Fibroblast of mammary gland (primary cell): ENCODE measurements around the gene ABCB6.

Experiments used
- DNase-seq: peaks from one replicate; pipeline ENCODE4 v3.0.0-alpha.2; 2010; ENCODE audit warnings: low read depth
- H3K4me3 ChIP-seq: 2 replicates; pipeline ENCODE4 v1.5.1; 2011; ENCODE audit warnings: low read depth, mild to moderate bottlenecking, low read length, moderate library complexity; ENCODE audit not compliant: control insufficient read depth
- TF ChIP-seq, protein P1 (sequence below): conservative IDR thresholded peaks from 2 replicates; pipeline ENCODE4 v1.5.1; 2011; ENCODE audit warnings: low read depth, low read length, inconsistent platforms; ENCODE audit not compliant: control insufficient read depth, insufficient read depth

Gene ABCB6

DNA sequence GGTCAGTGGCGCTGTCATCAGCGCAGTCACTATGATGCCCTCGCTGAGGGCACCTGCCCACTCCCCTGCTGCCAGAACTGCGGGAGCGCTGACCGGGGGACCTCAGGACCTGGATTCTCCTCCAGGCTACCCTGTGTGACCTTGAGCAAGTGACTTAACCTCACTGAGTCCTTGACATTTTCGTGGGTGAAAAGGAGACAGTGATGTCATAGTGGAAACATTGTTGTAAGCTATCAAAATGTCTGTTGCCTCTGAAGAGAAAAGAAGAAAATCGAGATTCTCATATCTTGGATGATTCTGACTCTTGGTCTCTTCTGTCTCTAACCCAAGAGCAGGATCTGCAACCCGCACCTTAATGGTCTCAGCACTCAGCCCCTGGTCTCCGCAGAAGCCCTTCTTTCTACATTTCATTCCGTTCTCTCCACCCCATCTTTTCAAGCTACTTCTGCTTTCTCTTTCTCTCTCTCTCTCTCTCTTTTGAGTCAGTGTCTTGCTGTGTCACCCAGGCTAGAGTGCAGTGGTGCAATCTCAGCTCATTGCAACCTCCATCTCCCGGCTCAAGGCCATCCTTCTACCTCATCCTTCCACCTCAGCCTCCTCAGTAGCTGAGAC, 35.9 kb upstream of the ABCB6 start:
- DNase-seq: no peak
- TF ChIP-seq, protein P1, sequence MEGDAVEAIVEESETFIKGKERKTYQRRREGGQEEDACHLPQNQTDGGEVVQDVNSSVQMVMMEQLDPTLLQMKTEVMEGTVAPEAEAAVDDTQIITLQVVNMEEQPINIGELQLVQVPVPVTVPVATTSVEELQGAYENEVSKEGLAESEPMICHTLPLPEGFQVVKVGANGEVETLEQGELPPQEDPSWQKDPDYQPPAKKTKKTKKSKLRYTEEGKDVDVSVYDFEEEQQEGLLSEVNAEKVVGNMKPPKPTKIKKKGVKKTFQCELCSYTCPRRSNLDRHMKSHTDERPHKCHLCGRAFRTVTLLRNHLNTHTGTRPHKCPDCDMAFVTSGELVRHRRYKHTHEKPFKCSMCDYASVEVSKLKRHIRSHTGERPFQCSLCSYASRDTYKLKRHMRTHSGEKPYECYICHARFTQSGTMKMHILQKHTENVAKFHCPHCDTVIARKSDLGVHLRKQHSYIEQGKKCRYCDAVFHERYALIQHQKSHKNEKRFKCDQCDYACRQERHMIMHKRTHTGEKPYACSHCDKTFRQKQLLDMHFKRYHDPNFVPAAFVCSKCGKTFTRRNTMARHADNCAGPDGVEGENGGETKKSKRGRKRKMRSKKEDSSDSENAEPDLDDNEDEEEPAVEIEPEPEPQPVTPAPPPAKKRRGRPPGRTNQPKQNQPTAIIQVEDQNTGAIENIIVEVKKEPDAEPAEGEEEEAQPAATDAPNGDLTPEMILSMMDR: no peak
- H3K4me3 ChIP-seq: no peak overlapping the region

- H3K4me3 ChIP-seq: peak within 1 kb of the TSS; percentile 44
- TF ChIP-seq, protein P1: no peak
- DNase-seq: peak; percentile 35
These were observed 35.2 kb upstream of the ABCB6 start, which contains the start of gene TUBA4A for GRCh38 chr2:219253753-219254589. Gene TUBA4A (minus strand): TSS chr2:219253918. CDS start chr2:219253858, 60 bp downstream.

DNA sequence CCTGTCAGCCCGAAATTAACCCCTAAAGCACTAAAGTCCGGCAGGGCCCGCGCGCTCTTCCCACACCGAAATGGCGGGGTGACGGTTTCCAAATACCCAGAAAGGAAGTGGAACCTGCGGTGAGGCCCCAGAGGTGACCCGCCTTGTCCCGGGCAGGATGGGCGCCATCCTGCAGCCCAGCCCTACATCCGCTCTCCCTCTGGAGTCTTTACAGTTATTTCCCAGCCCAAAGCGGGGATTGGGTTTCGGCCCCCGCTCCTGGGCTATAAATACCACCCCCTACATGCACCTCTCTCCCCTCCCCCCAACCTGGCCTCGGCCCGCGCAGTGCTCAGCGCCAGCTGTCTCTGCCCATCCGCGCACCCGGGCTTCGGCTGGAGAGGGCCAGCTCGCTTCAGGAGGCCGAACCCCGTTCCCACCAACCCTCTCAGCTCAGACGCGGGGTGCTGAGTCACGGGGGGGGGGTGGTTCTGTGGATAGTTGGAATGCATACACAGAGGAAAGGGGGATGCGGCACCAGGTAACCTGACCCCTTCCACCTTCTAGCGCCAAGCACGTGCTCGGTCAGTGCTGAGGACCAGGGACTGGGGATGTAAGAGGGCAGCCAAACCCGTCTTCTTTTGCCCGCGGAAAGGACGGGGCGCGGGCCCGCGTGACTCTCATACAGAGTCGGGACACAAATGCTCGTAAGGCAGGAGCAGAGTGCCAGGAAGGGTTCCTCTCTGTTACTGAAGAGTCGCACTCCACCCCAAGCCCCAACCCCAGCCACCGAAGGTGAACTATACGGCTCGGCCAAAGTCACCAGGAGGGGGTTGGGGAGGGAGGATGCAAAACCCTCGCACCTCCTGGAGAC, 34.4 kb upstream of the ABCB6 start, which contains the start of gene TUBA4B:
TSS of gene TUBA4B (plus strand) at position 344 of the 853 bp plus-strand sequence. CDS start at position 509, 165 bp downstream.
- TF ChIP-seq, protein P1: no peak
- H3K4me3 ChIP-seq: peak within 1 kb of the TSS; percentile 44
- DNase-seq: no peak

- H3K4me3 ChIP-seq: peak overlapping the region; percentile 44
These were observed 33.8 kb upstream of the ABCB6 start for GRCh38 chr2:219252570-219252899.

GRCh38 chr2:219252084-219252483, 33.3 kb upstream of the ABCB6 start:
- TF ChIP-seq, protein P1: no peak
- no peak for DNase-seq
- no peak overlapping the region for H3K4me3 ChIP-seq

More at GRCh38 chr2:219252570-219252899, 33.8 kb upstream of the ABCB6 start:
- TF ChIP-seq, protein P1: no peak
- no peak for DNase-seq

- H3K4me3 ChIP-seq: no peak overlapping the region
- TF ChIP-seq, protein P1: no peak
- no peak for DNase-seq
These were observed 32.9 kb upstream of the ABCB6 start for GRCh38 chr2:219251656-219252055.
